Cardiac muscle cell (in vitro differentiated cells and primary cell): Measurements from ENCODE around the gene CFAP77. TPM values are rescaled to one million over a fixed set of nuclear protein-coding genes. Genes with fewer than 3 reads are reported as not detected.

Source experiments
- DNase-seq, 2 donors: peaks; one replicate each; pipeline versions ENCODE4 v3.0.0 to v3.0.0-alpha.2; 2010 to 2017; ENCODE audit warnings: low read depth in 1 of 2, low spot score in 1 of 2
- H3K27ac ChIP-seq: fragments of 200-600 bp; sonication (generic); 2 replicates; pipeline ENCODE4 v1.5.1; 2016
- H3K27me3 ChIP-seq: fragments of 200-600 bp; sonication (generic); 2 replicates; pipeline ENCODE4 v1.6.0; 2016; ENCODE audit warnings: control low read depth
- H3K36me3 ChIP-seq: fragments of 200-600 bp; sonication (generic); 2 replicates; pipeline ENCODE4 v1.5.1; 2016; ENCODE audit warnings: control low read depth
- H3K4me1 ChIP-seq: fragments of 200-600 bp; sonication (generic); 2 replicates; pipeline ENCODE4 v1.8.1; 2017; ENCODE audit warnings: low read depth, mild to moderate bottlenecking, mixed run types
- H3K4me3 ChIP-seq: fragments of 200-600 bp; sonication (generic); 2 replicates; pipeline ENCODE4 v1.5.1; 2016; ENCODE audit warnings: mild to moderate bottlenecking
- H3K9me3 ChIP-seq: fragments of 200-600 bp; sonication (generic); 2 replicates; pipeline ENCODE4 v1.5.1; 2017; ENCODE audit warnings: low read depth, mild to moderate bottlenecking, control low read depth
- polyA plus RNA-seq: library from polyadenylated mRNA; unstranded; fragments of >200 nt; fragmentation: Nextera tagmentation; extraction: Ambion mirVana; gene quantifications from 2 replicates; pipeline ENCODE4 v1.2.1, GENCODE V29; 2016
- total RNA-seq: library from RNA; depleted of rRNA; stranded (reverse); fragments of >200 nt; gene quantifications from 2 replicates; pipeline ENCODE4 v1.2.3, GENCODE V29; 2016
- TF ChIP-seq, protein P1 (sequence below): IDR thresholded peaks from 2 replicates; pipeline ENCODE4 v1.5.1; 2012; ENCODE audit warnings: low read depth, mild to moderate bottlenecking, low read length

Gene CFAP77
- total and polyA plus RNA-seq, 2 experiments from 2014 or later: 0.46 to 1.5 TPM

DNA sequence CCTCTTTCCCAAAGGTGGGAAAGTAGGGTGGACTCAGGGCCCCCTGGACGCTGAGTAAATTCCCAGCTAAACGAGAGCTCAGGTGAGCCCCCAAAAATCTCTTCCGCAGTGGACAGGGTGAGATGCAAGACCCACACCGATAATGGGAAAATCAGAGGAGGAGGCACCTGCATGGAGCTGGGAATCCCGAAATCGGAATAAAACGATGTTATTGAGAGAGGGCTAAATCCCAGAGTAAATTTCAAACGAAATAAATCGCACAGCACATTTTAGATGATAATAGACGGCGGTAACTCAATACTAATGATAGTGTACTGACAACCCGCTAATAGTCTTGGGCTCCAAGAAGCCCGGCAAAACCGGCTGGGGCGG is 169.4 kb downstream of the CFAP77 start:
- Histone ChIP-seq H3K4me1 (no peaks in the 10 kb centered on the region), H3K27ac (no peak overlapping the region), H3K4me3 (no peak overlapping the region), H3K27me3 (peaks cover 92% of the 10 kb centered on the region), H3K9me3 (no peaks in the 10 kb centered on the region), H3K36me3 (no peaks in the 10 kb centered on the region)
- no peak for DNase-seq
- TF ChIP-seq, protein P1, sequence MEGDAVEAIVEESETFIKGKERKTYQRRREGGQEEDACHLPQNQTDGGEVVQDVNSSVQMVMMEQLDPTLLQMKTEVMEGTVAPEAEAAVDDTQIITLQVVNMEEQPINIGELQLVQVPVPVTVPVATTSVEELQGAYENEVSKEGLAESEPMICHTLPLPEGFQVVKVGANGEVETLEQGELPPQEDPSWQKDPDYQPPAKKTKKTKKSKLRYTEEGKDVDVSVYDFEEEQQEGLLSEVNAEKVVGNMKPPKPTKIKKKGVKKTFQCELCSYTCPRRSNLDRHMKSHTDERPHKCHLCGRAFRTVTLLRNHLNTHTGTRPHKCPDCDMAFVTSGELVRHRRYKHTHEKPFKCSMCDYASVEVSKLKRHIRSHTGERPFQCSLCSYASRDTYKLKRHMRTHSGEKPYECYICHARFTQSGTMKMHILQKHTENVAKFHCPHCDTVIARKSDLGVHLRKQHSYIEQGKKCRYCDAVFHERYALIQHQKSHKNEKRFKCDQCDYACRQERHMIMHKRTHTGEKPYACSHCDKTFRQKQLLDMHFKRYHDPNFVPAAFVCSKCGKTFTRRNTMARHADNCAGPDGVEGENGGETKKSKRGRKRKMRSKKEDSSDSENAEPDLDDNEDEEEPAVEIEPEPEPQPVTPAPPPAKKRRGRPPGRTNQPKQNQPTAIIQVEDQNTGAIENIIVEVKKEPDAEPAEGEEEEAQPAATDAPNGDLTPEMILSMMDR: no peak

DNA sequence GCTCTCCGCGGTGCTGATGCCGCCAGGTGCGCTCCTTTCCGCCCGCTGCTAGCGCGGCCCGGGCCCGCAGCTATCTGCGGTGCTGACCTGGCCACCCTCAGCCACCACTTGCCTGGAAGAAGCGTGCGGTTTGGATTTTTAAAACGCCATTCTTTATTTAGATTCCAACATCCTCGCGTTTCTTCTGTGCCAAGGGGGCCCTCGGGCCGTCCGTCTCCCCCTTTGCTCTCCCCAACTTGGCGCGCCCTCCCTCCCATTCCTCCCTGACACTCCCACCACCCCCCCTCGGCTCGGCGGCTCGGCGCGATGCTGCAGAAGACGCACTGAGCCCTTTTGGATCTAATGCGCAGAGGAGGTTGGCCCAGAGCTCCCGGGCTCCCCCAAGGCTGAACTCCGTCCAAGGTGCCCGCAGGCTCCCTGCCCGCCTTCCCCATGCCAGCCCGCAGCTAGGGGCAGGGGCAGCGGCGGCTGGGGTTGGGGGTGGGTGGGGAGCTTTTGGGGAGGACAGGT is 172.3 kb downstream of the CFAP77 start, which contains the start of gene BARHL1:
TSS of gene BARHL1 (plus strand) at position 331 of the 510 bp plus-strand sequence. CDS start 192 bp downstream, outside the sequence.
- TF ChIP-seq, protein P1: no peak
- H3K36me3 ChIP-seq: no peaks in the 10 kb centered on the region
- H3K27me3 ChIP-seq: peaks cover 99% of the 10 kb centered on the region
- H3K4me1 ChIP-seq: no peaks in the 10 kb centered on the region
- no peaks in the 10 kb centered on the region for H3K9me3 ChIP-seq
- peak within 1 kb of the TSS; percentile 15 for H3K4me3 ChIP-seq
- H3K27ac ChIP-seq: no peak within 1 kb of the TSS
- no peak for DNase-seq

DNA sequence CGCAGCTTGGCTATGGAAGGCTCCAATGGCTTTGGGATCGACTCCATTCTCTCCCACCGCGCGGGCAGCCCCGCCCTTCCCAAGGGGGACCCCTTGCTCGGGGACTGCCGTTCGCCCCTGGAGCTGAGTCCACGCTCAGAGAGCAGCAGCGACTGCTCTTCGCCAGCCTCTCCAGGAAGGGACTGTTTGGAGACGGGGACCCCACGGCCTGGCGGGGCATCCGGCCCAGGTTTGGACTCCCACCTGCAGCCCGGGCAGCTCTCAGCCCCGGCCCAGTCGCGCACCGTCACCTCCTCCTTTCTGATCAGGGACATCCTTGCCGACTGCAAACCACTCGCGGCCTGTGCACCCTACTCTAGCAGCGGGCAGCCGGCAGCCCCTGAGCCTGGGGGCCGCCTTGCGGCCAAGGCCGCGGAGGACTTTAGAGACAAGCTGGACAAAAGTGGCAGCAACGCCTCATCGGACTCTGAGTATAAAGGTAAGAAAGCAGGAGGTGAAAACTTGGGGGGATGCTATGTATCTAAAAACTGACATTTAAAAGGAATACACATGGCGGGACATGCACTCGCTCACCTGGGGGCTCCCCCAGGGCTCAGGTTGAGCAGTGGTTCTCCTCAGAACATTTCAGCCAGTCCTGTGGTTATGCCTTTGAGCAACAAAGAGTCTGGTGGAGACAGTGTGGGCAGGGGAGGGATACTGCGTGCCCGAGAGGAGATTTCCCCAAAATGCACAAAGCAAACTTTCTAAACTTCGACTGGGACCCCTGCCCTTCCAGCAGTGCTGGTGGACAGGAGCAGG is 173.0 kb downstream of the CFAP77 start:
- DNase-seq: no peak
- H3K27me3 ChIP-seq: peaks cover 99% of the 10 kb centered on the region
- TF ChIP-seq, protein P1: no peak
- no peak overlapping the region for H3K27ac ChIP-seq
- H3K9me3 ChIP-seq: no peaks in the 10 kb centered on the region
- H3K4me3 ChIP-seq: no peak overlapping the region
- H3K4me1 ChIP-seq: no peaks in the 10 kb centered on the region
- H3K36me3 ChIP-seq: no peaks in the 10 kb centered on the region

DNA sequence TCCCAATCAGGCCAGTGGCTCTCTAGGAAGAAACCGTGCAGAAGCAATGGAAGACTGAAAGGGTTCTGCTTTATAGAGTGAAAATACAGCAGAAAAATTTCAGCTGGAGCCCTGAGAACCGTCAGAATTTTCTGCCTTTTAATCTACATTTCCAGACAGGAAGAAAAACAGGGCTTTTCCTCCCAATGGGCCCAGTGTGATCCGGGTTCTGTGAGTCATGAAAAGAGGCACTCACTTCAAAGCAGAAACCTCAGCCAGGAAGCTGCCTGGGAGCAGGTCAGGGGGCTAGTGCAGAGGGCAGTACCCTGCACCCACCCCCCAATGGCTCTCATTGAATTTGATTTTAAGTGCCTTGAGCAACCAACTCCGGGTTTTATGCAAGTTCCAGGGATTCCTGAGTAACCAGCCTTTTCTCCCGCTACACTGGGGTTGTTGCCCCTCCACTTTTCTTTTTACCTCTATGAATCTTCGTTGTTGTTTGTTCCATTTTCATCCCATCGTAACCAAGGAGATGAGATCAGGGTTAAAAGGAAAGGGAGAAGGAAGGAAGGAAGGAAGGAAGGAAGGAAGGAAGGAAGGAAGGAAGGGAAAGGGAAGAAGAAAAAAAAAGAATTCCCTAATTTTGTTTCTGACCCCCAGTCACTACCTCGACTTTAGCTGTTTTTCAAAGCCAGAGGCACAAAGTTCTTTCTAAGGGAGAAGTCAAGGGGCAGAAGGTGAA is 173.7 kb downstream of the CFAP77 start:
- Histone ChIP-seq H3K27me3 (peaks cover 99% of the 10 kb centered on the region), H3K9me3 (no peaks in the 10 kb centered on the region), H3K4me1 (no peaks in the 10 kb centered on the region), H3K4me3 (no peak overlapping the region), H3K36me3 (no peaks in the 10 kb centered on the region), H3K27ac (no peak overlapping the region)
- TF ChIP-seq, protein P1: no peak
- no peak for DNase-seq

DNA sequence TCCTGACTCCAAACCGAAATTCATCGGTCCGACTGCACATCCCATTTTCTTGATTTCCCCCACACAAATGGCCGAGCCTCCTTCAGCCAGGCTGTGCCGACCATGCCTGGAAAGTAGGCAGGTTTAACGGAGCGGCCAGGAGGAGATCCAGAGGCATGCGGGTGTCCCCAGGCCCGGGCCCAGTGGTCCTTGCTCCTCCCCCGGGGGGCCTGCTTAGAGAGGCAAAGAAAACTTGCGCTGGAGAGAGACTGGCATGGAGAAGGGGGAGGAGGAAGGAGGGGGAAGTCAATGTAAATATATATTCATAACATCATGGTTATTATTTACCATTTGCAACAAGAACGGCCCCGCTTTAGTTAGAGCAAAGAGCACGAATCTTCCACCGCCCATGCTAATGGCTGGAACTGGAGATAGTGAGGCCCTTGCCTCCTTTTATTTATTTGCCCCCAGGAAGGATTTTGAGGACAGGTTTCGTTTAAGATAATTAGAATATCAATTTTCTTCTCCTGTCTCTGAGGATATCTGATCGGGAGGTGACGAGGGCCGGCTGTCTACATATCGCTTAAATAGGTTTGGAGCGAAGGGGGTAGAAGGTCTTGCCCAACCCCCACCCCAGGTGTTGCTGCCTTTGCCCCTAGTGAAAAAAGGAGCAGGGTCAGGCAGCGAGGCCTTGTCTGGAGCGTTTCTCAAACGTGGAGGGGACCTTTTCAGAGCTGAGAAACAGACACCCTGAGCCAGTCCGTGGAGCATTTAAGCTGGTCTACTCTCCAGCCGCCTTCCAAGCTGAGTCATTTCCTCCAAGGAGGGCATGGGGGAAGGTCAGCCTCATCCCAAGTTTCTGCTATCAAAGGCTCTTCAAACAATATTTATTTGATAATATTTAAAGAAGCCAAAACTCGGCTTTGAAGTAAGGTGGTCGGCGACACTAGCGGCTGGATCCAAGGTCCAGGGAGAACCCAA is 174.9 kb downstream of the CFAP77 start:
- Histone ChIP-seq H3K4me3 (no peak overlapping the region), H3K4me1 (no peaks in the 10 kb centered on the region), H3K27ac (no peak overlapping the region), H3K36me3 (no peaks in the 10 kb centered on the region), H3K27me3 (peaks cover 99% of the 10 kb centered on the region), H3K9me3 (no peaks in the 10 kb centered on the region)
- peak in 1 of 2 donors; percentile 42 for DNase-seq
- TF ChIP-seq, protein P1: no peak
